Right renal pelvis (tissue), 4 donors: ENCODE measurements around the gene SFTA2. TPM values are rescaled to one million over a fixed set of nuclear protein-coding genes. Genes with fewer than 3 reads are reported as not detected.
"Not testable (repeated sequence)": the region's sequence is repeated elsewhere in the genome, so short reads cannot be mapped to it uniquely, and the experiment has no call there.

ENCODE experiments used
- DNase-seq, 4 donors: peaks; one replicate each; pipeline ENCODE4 v3.0.0-alpha.2; 2013; ENCODE audit warnings: low read depth in 4 of 4, low spot score in 3 of 4, missing footprints in 1 of 4
- polyA plus RNA-seq, 4 donors: library from polyadenylated mRNA; unstranded; fragments of 120-200 nt; gene quantifications; one replicate each; pipeline ENCODE4 v1.2.1, GENCODE V29; 2013; ENCODE audit not compliant: insufficient read length in 4 of 4

Gene SFTA2
- polyA plus RNA-seq, 4 donors = 1.0 to 1.8 (median 1.5) TPM

- peak; percentile 86 to 93 (median 89) for DNase-seq
These were observed 17.7 kb downstream of the SFTA2 start, which contains the start of gene VARS2 for GRCh38 chr6:30914076-30914853. VARS2 (plus strand) TSS chr6:30914238; CDS start chr6:30914837, 599 bp downstream.

GRCh38 chr6:30913721-30914075, 18.3 kb downstream of the SFTA2 start:
- peak in 1 of 4 donors; percentile 44 for DNase-seq

DNA sequence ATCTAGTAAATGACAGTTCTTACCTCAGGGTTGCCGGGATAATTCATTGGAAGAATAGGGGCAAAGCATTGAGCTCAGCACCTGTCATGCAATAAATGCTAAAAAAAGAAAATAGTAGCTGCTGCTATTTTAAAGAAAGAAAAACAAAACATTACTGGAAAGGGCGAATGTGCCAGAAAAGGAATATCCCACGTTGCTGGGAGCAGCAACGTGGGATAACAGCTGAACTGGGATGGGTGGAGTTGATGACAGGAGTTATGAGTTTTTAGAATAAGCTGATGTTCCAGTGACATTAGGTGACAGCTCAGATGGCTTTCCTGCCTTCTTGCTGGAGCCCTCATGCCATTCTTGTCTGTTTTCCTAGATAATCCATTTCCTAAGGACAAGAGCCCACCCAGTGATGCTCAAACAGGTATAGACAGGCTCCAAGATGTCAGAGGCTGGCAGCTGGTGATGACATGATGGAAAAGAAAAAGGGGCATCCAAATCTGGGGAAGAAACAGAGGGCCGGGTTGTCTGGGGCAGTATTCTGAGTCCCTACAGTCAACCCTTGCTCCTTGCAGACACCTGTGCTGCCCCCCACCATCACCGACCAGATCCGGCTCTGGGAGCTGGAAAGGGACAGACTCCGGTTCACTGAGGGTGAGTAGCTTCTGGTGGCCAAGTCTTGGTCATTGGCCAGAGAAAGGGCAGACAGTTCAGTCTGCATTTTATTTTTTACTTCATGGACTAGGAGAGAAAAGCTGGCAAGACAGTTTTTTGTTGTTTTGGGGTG, 19.0 kb downstream of the SFTA2 start:
- no peak for DNase-seq

DNA sequence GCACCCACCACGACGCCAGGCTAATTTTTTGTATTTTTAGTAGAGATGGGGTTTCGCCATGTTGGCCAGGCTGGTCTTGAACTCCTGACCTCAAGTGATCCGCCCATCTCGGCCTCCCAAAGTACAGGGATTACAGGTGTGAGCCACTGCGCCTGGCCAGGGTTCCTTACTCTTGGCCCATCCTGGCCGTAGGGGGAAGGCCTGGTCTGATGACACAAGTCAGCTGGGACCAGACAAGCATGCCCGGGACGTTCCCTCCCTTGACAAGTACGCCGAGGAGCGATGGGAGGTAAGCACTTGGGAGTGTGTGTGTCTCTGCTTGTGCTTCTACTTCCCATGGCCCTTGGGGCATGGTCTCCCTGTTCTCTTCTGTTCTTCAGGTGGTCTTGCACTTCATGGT, 21.5 kb downstream of the SFTA2 start:
- not testable (repeated sequence) for DNase-seq

GRCh38 chr6:30908700-30909099, 23.3 kb downstream of the SFTA2 start:
- no peak for DNase-seq

DNA sequence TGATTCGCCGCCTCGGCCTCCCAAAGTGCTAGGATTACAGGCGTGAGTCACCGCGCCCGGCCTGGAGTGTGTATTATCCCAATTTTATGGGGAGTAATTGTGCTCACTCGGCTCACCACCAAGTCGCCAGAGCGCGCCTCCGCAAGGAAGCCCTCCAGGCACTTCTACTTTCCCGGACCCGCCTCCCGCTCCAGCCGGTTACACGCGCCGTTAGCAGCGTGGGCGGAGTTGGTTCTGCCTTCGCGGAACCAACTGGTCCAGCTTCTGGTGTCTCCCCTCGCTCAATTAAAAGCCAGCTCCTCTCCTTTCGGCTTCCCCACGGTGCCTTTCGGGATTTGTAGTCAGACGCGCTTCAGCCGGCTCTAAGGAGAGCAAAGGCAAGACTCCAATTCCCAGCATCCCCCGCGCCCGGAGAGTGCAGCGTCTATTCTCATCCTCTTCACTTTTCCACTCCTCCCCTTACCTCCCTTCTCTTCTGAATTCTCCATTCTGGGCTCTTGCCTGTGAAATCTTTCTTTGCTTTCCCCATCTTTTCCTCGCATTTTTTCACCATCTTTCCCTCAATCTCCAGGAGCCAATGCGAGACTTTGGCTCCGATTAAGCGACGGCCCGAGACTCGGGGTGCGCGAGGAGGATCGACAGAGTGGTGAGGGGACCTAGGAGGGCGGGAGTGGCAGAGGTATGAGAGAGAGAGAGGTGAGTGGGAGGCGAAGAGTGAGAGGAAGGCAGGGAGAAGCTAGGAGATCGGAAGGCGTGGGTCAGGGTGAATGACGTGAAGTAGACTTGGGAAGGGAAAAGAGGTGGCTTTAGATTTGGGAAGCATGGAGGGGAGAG, 24.0 kb downstream of the SFTA2 start, which contains the start of gene GTF2H4:
Gene GTF2H4, plus strand, starts transcription at position 450 of the 834 bp plus-strand sequence.
- DNase-seq = peak; percentile 87 to 97 (median 96)

GRCh38 chr6:30907290-30907757, 24.6 kb downstream of the SFTA2 start:
- DNase-seq = not testable (repeated sequence)

- DNase-seq = no peak
These were observed 28.7 kb downstream of the SFTA2 start for GRCh38 chr6:30903236-30903635.

GRCh38 chr6:30902709-30903108, 29.3 kb downstream of the SFTA2 start:
- no peak for DNase-seq

DNA sequence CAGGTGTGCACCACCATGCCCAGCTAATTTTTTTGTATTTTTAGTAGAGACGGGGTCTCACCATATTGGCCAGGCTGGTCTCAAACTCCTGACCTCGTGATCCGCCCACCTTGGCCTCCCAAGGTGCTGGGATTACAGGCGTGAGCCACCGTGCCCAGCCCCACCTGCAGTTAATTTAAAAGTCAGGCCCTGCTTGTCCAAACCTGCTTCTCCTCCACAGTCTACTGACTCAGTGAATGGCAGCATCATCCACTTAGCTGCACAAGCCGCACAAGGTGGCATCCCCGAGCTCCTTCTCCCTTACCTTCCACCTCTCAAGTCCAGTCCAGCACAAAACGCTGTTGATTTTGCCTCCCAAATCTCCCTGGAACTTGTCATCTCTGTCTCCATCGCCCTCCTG, 29.8 kb downstream of the SFTA2 start:
- DNase-seq = not testable (repeated sequence)

- no peak for DNase-seq
These were observed 30.5 kb downstream of the SFTA2 start for GRCh38 chr6:30901436-30901835.

DNA sequence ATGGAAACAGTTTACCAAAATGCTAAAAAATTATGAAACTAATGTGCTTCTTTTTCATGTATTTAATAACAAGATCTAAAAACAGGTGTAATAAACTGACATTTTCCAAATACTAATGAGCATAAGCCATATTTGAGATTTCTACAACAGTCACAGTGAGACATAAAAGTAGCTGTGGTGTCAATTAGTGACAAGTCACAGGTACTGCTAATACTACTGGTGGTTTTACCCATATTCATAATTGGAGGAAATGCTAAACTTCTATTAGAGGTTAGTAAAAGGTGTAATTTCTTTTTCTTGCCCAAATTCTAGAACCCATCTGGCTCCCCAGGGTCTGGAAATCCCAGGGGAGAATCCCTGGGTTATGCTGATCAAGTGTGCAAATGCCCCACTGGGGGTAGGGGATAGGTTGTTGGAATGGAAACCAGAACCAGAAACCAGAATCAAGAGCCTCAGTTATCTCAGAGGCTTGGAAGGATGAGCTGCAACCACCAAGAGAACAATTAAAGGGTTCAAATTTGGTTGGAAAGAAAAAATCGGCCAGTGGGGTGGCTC, 31.0 kb downstream of the SFTA2 start:
- no peak for DNase-seq

GRCh38 chr6:30898750-30899360, 33.1 kb downstream of the SFTA2 start:
- no peak for DNase-seq

DNA sequence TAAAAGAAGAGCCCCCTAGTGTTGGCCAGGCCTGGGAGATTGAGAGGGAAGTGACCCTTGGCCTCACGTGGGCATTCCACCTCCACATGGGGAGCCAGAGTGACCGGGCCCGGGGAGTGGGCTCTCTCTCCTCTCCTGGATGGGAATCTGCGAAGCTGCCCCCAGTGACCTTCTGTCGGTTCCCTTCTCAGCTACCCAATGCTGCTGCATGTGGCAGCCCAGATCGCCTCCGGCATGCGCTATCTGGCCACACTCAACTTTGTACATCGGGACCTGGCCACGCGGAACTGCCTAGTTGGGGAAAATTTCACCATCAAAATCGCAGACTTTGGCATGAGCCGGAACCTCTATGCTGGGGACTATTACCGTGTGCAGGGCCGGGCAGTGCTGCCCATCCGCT, 34.1 kb downstream of the SFTA2 start:
- no peak for DNase-seq

- DNase-seq = no peak
These were observed 35.4 kb downstream of the SFTA2 start for GRCh38 chr6:30896541-30896940.

DNA sequence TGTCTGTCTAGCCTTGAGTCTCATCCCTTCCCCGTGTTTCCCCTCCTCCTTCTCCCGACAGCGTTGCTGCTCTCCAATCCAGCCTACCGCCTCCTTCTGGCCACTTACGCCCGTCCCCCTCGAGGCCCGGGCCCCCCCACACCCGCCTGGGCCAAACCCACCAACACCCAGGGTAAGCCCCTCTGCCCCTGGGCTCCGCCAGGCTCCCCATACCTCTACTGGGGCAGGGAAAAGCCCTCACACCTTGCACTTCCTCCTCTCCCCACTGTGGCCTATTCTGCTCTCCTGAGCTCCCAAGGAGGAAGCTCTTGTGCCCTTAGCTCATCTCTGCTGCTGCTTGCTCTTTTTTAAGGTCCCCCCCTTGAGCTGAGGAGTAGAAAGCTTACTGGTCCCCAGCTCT, 36.6 kb downstream of the SFTA2 start:
- DNase-seq = no peak

DNA sequence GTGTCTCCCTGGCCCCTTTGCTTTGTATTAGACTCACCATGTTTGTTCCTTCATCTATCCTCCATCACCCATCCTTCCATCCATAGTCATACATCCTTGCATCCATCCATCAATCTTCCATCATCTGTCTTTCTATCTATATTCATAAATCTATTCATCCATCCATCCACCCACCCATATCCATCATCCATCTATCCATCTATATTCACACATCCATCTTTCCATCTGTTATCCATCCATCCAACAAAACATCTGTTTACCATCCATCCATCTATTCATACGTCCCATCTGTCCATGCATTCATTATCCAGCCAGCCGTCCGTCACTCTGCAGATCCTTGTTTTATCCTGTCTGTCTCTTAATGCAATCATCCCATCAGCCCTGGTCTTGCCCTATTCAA, 37.0 kb downstream of the SFTA2 start:
- no peak for DNase-seq

- no peak for DNase-seq
These were observed 37.6 kb downstream of the SFTA2 start for GRCh38 chr6:30894381-30894780.

DNA sequence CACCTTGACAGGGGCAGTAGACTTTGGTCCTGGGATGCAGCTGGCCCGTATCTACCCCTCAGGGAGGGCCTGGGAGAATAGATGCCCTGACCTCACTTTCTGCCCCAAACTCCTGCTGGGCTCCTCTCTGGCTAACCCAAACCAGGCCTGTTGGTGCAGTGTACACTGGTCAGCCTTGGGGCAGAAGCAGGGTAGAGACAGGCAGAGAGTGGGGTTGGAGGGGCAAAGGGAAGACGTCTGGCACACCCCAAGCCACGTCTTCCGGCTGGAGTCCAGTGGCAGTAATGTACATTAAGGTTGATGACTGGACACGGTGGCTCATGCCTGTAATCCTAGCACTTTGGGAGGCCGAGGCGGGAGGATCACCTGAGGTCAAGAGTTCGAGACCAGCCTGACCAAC, 38.3 kb downstream of the SFTA2 start:
- no peak for DNase-seq

GRCh38 chr6:30893001-30893591, 38.9 kb downstream of the SFTA2 start:
- DNase-seq = no peak
